WTC11 (cell line): ENCODE results near the gene PEX10. TPM values are rescaled to one million over a fixed set of nuclear protein-coding genes. Genes with fewer than 3 reads are reported as not detected.

Experiments
- ATAC-seq: fragments of 200-7000 bp; cut with Tn5 transposase; 2 replicates; pipeline ENCODE4 v1.10.0; 2021; ENCODE audit warnings: mild to moderate bottlenecking, moderate library complexity
- CTCF ChIA-PET: fragments of 300-600 bp; sonication (Branson Sonifier 250); formaldehyde crosslinking; loops from one replicate; lab custom pipeline; 2021; ENCODE audit warnings: antibody characterized with exemption; lab: Charles Lee
- POLR2A ChIA-PET: fragments of 350-600 bp; sonication (Branson Sonifier 250); formaldehyde crosslinking; loops from one replicate; lab custom pipeline; 2021; ENCODE audit warnings: antibody characterized with exemption; lab: Charles Lee
- DNase-seq: peaks from one replicate; pipeline ENCODE4 v3.0.0; 2021; ENCODE audit warnings: low spot score
- H3K27ac Mint-ChIP-seq: 2 replicates; pipeline ENCODE4 v1.8.0; 2021; ENCODE audit warnings: mixed read lengths
- H3K27me3 Mint-ChIP-seq: 2 replicates; pipeline ENCODE4 v1.8.0; 2021; ENCODE audit warnings: low read depth, mild to moderate bottlenecking, moderate library complexity, mixed read lengths
- H3K36me3 Mint-ChIP-seq: 2 replicates; pipeline ENCODE4 v1.8.0; 2021; ENCODE audit warnings: mixed read lengths
- H3K4me1 Mint-ChIP-seq: 2 replicates; pipeline ENCODE4 v1.8.0; 2022; ENCODE audit warnings: mixed read lengths
- H3K4me3 Mint-ChIP-seq: 2 replicates; pipeline ENCODE4 v1.8.0; 2021; ENCODE audit warnings: mild to moderate bottlenecking, moderate library complexity, mixed read lengths
- H3K9me3 Mint-ChIP-seq: 2 replicates; pipeline ENCODE4 v1.8.0; 2021; ENCODE audit warnings: mixed read lengths
- CREB1 ChIP-seq: sonication (generic); formaldehyde crosslinking; IDR thresholded peaks from 2 replicates; pipeline ENCODE4 v1.8.0; 2023; ENCODE audit warnings: mild to moderate bottlenecking, missing genetic modification reagents
- CREM ChIP-seq: sonication (generic); formaldehyde crosslinking; IDR thresholded peaks from 2 replicates; pipeline ENCODE4 v1.8.1; 2022; ENCODE audit warnings: mild to moderate bottlenecking, missing genetic modification reagents, moderate library complexity
- ELF4 ChIP-seq: sonication (generic); formaldehyde crosslinking; IDR thresholded peaks from 2 replicates; pipeline ENCODE4 v1.8.1; 2022; ENCODE audit warnings: low read depth, mild to moderate bottlenecking, moderate library complexity, missing genetic modification reagents
- FOXK1 ChIP-seq: sonication (generic); formaldehyde crosslinking; IDR thresholded peaks from 2 replicates; pipeline ENCODE4 v1.8.0; 2022; ENCODE audit warnings: mild to moderate bottlenecking, moderate library complexity, missing genetic modification reagents
- KAT7 ChIP-seq: sonication (generic); formaldehyde crosslinking; IDR thresholded peaks from 2 replicates; pipeline ENCODE4 v1.8.1; 2023; ENCODE audit warnings: missing genetic modification reagents, mild to moderate bottlenecking, borderline replicate concordance
- MXD4 ChIP-seq: fragments of 250-450 bp; sonication (Bioruptor Pico); IDR thresholded peaks from 2 replicates; pipeline ENCODE4 v1.8.0; 2021; ENCODE audit warnings: mild to moderate bottlenecking, moderate library complexity, borderline replicate concordance
- NFYB ChIP-seq: sonication (generic); formaldehyde crosslinking; conservative IDR thresholded peaks from 2 replicates; pipeline ENCODE4 v1.8.0; 2022; ENCODE audit warnings: low read depth, missing genetic modification reagents
- NR1H2 ChIP-seq: sonication (generic); formaldehyde crosslinking; IDR thresholded peaks from 2 replicates; pipeline ENCODE4 v1.9.0; 2021; ENCODE audit warnings: mild to moderate bottlenecking, moderate library complexity, missing genetic modification reagents
- PRRX2 ChIP-seq: fragments of 250-450 bp; sonication (Bioruptor Pico); IDR thresholded peaks from 2 replicates; pipeline ENCODE4 v1.8.0; 2021; ENCODE audit warnings: mild to moderate bottlenecking
- SMAD3 ChIP-seq: sonication (generic); formaldehyde crosslinking; IDR thresholded peaks from 2 replicates; pipeline ENCODE4 v1.8.0; 2022; ENCODE audit warnings: missing genetic modification reagents, mild to moderate bottlenecking, borderline replicate concordance
- TP53 ChIP-seq: sonication (generic); formaldehyde crosslinking; IDR thresholded peaks from 2 replicates; pipeline ENCODE4 v1.8.1; 2023; ENCODE audit warnings: mild to moderate bottlenecking, missing genetic modification reagents
- ZNF121 ChIP-seq: sonication (generic); formaldehyde crosslinking; IDR thresholded peaks from 2 replicates; pipeline ENCODE4 v1.8.0; 2023; ENCODE audit warnings: missing genetic modification reagents
- total RNA-seq: library from RNA; stranded (reverse); gene quantifications from 3 replicates; pipeline ENCODE4 v1.2.3, GENCODE V29; 2021
- TF ChIP-seq, protein P1 (sequence below): fragments of 200-600 bp; IDR thresholded peaks from 2 replicates; pipeline ENCODE4 v1.8.0; 2022; ENCODE audit warnings: antibody characterized with exemption
- TF ChIP-seq, protein P2 (sequence below): fragments of 250-450 bp; sonication (Bioruptor Pico); IDR thresholded peaks from 2 replicates; pipeline ENCODE4 v1.8.0; 2021; ENCODE audit warnings: mild to moderate bottlenecking
- TF ChIP-seq, protein P3 (sequence below): sonication (generic); formaldehyde crosslinking; IDR thresholded peaks from 2 replicates; pipeline ENCODE4 v1.8.0; 2022; ENCODE audit warnings: mild to moderate bottlenecking, missing genetic modification reagents
- TF ChIP-seq, protein P4 (sequence below): sonication (generic); formaldehyde crosslinking; IDR thresholded peaks from 2 replicates; pipeline ENCODE4 v1.8.0; 2023; ENCODE audit warnings: missing genetic modification reagents, mild to moderate bottlenecking, borderline replicate concordance
- TF ChIP-seq, protein P5 (sequence below): sonication (generic); formaldehyde crosslinking; conservative IDR thresholded peaks from 2 replicates; pipeline ENCODE4 v1.8.1; 2023; ENCODE audit warnings: mild to moderate bottlenecking, low read depth, missing genetic modification reagents, moderate library complexity
- TF ChIP-seq, protein P6 (sequence below): sonication (generic); formaldehyde crosslinking; IDR thresholded peaks from 2 replicates; pipeline ENCODE4 v1.8.1; 2023; ENCODE audit warnings: mild to moderate bottlenecking, missing genetic modification reagents, moderate library complexity
- TF ChIP-seq, protein P7 (sequence below): fragments of 250-450 bp; sonication (Bioruptor Pico); IDR thresholded peaks from 2 replicates; pipeline ENCODE4 v1.9.0; 2021; ENCODE audit warnings: mild to moderate bottlenecking
- TF ChIP-seq, protein P8 (sequence below): sonication (generic); formaldehyde crosslinking; IDR thresholded peaks from 2 replicates; pipeline ENCODE4 v1.8.1; 2023; ENCODE audit warnings: mild to moderate bottlenecking, moderate library complexity, missing genetic modification reagents

The PEX10 gene
- total RNA-seq, 1 experiment from 2014 or later, result 29.3 TPM

DNA sequence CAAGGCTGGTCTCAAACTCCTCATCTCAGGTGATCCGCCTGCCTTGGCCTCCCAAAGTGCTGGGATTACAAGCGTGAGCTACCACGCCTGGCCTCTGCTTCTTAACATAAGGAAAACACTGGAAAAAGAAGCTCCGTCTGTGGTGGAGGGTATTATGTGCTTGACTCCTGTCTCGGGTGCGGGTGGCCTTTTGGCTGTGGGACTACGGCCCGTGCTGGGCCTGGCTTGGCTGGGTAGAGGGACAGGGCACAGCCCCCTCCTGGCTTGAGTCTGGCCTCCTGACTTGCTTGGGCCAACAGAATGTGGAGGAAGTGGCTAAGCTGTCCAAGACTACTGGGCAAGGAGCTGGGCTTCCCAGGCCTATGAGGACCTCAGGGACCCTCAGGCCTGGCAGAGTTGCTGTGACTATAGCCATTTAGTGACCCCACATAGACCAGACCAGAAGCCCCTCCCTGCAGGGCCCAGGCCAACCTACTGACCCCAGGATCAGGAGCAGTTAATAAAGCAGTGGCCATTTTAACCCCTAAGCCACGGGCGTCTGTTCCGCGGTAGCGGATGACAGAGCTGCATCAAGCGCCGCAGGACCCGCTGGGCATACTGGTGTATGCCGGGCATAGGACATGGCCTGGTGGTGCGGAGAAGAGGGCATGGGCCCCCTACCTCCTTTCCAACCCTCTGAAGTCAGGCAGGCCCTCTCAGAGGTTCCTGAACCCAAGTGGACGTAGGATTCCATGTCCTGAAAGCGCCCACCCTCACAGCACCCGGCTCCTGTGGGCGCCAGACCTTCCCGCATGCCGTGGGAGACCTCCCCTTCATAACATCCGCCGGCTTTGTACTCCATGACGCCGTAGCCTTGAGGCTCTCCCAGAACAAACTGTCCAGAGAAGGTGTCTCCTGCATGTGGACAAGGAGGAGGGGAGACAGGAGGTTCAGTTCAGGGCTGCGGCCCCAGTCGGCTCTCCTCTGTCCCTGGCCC is 25.4 kb downstream of the PEX10 start:
- DNase-seq, result no peak
- Mint-ChIP-seq H3K27me3 (no peaks in the 10 kb centered on the region), H3K27ac (no peak overlapping the region), H3K36me3 (no peaks in the 10 kb centered on the region), H3K9me3 (no peaks in the 10 kb centered on the region), H3K4me1 (peaks cover 6% of the 10 kb centered on the region), H3K4me3 (no peak overlapping the region)
- TF ChIP-seq TP53 (CRISPR knock-in tag) (no peak), PRRX2 (CRISPR knock-in tag) (no peak), ZNF121 (CRISPR knock-in tag) (no peak), NFYB (CRISPR knock-in tag) (no peak), FOXK1 (CRISPR knock-in tag) (no peak), NR1H2 (no peak), MXD4 (CRISPR knock-in tag) (no peak), CREM (CRISPR knock-in tag) (no peak), ELF4 (CRISPR knock-in tag) (no peak), KAT7 (CRISPR knock-in tag) (no peak), SMAD3 (CRISPR knock-in tag) (no peak), CREB1 (CRISPR knock-in tag) (no peak)
- TF ChIP-seq, protein P1, sequence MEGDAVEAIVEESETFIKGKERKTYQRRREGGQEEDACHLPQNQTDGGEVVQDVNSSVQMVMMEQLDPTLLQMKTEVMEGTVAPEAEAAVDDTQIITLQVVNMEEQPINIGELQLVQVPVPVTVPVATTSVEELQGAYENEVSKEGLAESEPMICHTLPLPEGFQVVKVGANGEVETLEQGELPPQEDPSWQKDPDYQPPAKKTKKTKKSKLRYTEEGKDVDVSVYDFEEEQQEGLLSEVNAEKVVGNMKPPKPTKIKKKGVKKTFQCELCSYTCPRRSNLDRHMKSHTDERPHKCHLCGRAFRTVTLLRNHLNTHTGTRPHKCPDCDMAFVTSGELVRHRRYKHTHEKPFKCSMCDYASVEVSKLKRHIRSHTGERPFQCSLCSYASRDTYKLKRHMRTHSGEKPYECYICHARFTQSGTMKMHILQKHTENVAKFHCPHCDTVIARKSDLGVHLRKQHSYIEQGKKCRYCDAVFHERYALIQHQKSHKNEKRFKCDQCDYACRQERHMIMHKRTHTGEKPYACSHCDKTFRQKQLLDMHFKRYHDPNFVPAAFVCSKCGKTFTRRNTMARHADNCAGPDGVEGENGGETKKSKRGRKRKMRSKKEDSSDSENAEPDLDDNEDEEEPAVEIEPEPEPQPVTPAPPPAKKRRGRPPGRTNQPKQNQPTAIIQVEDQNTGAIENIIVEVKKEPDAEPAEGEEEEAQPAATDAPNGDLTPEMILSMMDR, result no peak
- TF ChIP-seq, protein P2, sequence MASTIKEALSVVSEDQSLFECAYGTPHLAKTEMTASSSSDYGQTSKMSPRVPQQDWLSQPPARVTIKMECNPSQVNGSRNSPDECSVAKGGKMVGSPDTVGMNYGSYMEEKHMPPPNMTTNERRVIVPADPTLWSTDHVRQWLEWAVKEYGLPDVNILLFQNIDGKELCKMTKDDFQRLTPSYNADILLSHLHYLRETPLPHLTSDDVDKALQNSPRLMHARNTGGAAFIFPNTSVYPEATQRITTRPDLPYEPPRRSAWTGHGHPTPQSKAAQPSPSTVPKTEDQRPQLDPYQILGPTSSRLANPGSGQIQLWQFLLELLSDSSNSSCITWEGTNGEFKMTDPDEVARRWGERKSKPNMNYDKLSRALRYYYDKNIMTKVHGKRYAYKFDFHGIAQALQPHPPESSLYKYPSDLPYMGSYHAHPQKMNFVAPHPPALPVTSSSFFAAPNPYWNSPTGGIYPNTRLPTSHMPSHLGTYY, result no peak
- TF ChIP-seq, protein P3, sequence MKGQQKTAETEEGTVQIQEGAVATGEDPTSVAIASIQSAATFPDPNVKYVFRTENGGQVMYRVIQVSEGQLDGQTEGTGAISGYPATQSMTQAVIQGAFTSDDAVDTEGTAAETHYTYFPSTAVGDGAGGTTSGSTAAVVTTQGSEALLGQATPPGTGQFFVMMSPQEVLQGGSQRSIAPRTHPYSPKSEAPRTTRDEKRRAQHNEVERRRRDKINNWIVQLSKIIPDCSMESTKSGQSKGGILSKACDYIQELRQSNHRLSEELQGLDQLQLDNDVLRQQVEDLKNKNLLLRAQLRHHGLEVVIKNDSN (CRISPR knock-in tag), result no peak
- TF ChIP-seq, protein P4, sequence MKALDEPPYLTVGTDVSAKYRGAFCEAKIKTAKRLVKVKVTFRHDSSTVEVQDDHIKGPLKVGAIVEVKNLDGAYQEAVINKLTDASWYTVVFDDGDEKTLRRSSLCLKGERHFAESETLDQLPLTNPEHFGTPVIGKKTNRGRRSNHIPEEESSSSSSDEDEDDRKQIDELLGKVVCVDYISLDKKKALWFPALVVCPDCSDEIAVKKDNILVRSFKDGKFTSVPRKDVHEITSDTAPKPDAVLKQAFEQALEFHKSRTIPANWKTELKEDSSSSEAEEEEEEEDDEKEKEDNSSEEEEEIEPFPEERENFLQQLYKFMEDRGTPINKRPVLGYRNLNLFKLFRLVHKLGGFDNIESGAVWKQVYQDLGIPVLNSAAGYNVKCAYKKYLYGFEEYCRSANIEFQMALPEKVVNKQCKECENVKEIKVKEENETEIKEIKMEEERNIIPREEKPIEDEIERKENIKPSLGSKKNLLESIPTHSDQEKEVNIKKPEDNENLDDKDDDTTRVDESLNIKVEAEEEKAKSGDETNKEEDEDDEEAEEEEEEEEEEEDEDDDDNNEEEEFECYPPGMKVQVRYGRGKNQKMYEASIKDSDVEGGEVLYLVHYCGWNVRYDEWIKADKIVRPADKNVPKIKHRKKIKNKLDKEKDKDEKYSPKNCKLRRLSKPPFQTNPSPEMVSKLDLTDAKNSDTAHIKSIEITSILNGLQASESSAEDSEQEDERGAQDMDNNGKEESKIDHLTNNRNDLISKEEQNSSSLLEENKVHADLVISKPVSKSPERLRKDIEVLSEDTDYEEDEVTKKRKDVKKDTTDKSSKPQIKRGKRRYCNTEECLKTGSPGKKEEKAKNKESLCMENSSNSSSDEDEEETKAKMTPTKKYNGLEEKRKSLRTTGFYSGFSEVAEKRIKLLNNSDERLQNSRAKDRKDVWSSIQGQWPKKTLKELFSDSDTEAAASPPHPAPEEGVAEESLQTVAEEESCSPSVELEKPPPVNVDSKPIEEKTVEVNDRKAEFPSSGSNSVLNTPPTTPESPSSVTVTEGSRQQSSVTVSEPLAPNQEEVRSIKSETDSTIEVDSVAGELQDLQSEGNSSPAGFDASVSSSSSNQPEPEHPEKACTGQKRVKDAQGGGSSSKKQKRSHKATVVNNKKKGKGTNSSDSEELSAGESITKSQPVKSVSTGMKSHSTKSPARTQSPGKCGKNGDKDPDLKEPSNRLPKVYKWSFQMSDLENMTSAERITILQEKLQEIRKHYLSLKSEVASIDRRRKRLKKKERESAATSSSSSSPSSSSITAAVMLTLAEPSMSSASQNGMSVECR (CRISPR knock-in tag), result no peak
- TF ChIP-seq, protein P5, sequence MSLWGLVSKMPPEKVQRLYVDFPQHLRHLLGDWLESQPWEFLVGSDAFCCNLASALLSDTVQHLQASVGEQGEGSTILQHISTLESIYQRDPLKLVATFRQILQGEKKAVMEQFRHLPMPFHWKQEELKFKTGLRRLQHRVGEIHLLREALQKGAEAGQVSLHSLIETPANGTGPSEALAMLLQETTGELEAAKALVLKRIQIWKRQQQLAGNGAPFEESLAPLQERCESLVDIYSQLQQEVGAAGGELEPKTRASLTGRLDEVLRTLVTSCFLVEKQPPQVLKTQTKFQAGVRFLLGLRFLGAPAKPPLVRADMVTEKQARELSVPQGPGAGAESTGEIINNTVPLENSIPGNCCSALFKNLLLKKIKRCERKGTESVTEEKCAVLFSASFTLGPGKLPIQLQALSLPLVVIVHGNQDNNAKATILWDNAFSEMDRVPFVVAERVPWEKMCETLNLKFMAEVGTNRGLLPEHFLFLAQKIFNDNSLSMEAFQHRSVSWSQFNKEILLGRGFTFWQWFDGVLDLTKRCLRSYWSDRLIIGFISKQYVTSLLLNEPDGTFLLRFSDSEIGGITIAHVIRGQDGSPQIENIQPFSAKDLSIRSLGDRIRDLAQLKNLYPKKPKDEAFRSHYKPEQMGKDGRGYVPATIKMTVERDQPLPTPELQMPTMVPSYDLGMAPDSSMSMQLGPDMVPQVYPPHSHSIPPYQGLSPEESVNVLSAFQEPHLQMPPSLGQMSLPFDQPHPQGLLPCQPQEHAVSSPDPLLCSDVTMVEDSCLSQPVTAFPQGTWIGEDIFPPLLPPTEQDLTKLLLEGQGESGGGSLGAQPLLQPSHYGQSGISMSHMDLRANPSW, result no peak
- TF ChIP-seq, protein P6, sequence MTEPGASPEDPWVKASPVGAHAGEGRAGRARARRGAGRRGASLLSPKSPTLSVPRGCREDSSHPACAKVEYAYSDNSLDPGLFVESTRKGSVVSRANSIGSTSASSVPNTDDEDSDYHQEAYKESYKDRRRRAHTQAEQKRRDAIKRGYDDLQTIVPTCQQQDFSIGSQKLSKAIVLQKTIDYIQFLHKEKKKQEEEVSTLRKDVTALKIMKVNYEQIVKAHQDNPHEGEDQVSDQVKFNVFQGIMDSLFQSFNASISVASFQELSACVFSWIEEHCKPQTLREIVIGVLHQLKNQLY (CRISPR knock-in tag), result no peak
- TF ChIP-seq, protein P7, sequence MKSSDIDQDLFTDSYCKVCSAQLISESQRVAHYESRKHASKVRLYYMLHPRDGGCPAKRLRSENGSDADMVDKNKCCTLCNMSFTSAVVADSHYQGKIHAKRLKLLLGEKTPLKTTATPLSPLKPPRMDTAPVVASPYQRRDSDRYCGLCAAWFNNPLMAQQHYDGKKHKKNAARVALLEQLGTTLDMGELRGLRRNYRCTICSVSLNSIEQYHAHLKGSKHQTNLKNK, result no peak
- TF ChIP-seq, protein P8, sequence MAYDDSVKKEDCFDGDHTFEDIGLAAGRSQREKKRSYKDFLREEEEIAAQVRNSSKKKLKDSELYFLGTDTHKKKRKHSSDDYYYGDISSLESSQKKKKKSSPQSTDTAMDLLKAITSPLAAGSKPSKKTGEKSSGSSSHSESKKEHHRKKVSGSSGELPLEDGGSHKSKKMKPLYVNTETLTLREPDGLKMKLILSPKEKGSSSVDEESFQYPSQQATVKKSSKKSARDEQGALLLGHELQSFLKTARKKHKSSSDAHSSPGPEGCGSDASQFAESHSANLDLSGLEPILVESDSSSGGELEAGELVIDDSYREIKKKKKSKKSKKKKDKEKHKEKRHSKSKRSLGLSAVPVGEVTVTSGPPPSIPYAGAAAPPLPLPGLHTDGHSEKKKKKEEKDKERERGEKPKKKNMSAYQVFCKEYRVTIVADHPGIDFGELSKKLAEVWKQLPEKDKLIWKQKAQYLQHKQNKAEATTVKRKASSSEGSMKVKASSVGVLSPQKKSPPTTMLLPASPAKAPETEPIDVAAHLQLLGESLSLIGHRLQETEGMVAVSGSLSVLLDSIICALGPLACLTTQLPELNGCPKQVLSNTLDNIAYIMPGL (CRISPR knock-in tag), result no peak
- ChIA-PET POLR2A (no interaction called here), CTCF (no interaction called here)
- ATAC-seq, result no peak
